Neural cell (in vitro differentiated cells): ENCODE data around the gene RHEX.

ENCODE experiments used
- CTCF ChIP-seq: fragments of 450-650 bp; IDR thresholded peaks from 2 replicates; pipeline ENCODE4 v1.5.1; 2014; ENCODE audit warnings: antibody characterized with exemption, mild to moderate bottlenecking, moderate library complexity; ENCODE audit not compliant: poor library complexity, severe bottlenecking
- EZH2 ChIP-seq: fragments of 200-600, 300-800 bp; shearing (Covaris generic), sonication (generic); IDR thresholded peaks from 2 replicates; pipeline ENCODE4 v1.6.1; 2014; ENCODE audit warnings: antibody characterized with exemption, low read length, borderline replicate concordance, mild to moderate bottlenecking; ENCODE audit not compliant: insufficient read depth, poor library complexity, severe bottlenecking
- POLR2AphosphoS5 ChIP-seq: IDR thresholded peaks from 2 replicates; pipeline ENCODE4 v1.6.1; 2012
- REST ChIP-seq: IDR thresholded peaks from 2 replicates; pipeline ENCODE4 v1.6.1; 2012; ENCODE audit warnings: borderline replicate concordance
- SMC3 ChIP-seq: fragments of 450-650 bp; conservative IDR thresholded peaks from 2 replicates; pipeline ENCODE4 v1.6.1; 2014; ENCODE audit warnings: antibody characterized with exemption, mild to moderate bottlenecking, moderate library complexity; ENCODE audit not compliant: poor library complexity
- TAF1 ChIP-seq: IDR thresholded peaks from 2 replicates; pipeline ENCODE4 v1.6.1; 2012; ENCODE audit warnings: low read depth

DNA sequence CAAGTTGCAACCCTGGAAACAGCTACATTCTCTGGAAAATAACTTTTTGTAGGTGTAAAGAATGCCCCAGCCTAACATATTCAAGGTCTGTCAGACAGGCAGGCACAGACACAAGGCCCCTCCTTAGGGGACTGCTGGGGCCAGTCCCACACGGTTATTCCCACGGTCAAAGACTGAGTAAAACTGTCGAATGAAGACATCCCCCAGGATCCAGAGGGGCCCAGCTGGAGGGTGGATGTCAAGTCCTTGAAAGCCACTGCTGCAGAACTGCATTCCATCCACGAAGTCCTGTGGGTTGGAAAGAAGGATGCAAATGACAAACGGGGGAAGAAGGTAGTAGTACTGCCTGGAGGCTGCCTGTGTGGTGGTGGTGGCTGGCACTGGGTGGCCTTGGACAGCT is 42.9 kb upstream of the RHEX start:
- TF ChIP-seq CTCF, result no peak
- TF ChIP-seq EZH2, result no peak
- TF ChIP-seq REST, result no peak
- no peak for TF ChIP-seq POLR2AphosphoS5
- no peak for TF ChIP-seq TAF1
- TF ChIP-seq SMC3, result no peak
